T-helper 9 cell (primary cell): ENCODE results near the gene STX16.
A peak's percentile ranks its signal among the peaks of the same experiment; 100 is the strongest.

Experiments
- DNase-seq: peaks from one replicate; pipeline ENCODE4 v3.0.0-alpha.2; 2020

Gene STX16

GRCh38 chr20:58619077-58619863 is 31.8 kb upstream of the STX16 start:
- no peak for DNase-seq

DNA sequence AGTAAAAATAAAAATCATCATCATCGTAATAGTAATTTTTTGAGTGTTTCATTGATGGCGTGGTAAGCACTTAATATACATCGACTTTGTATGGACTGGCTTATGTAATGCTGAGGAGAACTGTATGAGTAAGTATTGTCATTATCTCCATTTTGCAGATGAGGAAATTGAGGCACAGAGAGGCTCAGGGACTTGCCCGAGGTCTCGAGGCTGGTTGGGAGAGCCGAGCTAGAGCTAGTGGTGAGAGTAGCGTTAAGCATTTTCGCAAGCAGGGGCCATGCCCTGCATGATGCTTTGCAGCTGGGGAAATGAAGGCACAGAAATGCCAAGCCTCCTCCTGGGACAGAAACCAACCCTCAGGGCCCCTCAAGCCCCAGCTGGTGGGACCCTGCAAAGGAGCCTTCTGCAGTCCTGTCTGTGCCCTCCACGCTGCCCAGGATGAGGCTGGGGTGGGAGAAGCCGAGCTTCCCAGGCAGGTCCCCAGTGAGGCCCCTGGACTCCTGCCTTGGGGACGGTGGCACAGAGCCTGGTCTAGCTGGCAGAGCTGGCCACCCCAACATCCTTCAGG is 31.1 kb upstream of the STX16 start:
- no peak for DNase-seq

- DNase-seq, result no peak
Observed at GRCh38 chr20:58621906-58622548, 29.1 kb upstream of the STX16 start.

- DNase-seq, result no peak
Observed at GRCh38 chr20:58622671-58623578, 28.2 kb upstream of the STX16 start.

DNA sequence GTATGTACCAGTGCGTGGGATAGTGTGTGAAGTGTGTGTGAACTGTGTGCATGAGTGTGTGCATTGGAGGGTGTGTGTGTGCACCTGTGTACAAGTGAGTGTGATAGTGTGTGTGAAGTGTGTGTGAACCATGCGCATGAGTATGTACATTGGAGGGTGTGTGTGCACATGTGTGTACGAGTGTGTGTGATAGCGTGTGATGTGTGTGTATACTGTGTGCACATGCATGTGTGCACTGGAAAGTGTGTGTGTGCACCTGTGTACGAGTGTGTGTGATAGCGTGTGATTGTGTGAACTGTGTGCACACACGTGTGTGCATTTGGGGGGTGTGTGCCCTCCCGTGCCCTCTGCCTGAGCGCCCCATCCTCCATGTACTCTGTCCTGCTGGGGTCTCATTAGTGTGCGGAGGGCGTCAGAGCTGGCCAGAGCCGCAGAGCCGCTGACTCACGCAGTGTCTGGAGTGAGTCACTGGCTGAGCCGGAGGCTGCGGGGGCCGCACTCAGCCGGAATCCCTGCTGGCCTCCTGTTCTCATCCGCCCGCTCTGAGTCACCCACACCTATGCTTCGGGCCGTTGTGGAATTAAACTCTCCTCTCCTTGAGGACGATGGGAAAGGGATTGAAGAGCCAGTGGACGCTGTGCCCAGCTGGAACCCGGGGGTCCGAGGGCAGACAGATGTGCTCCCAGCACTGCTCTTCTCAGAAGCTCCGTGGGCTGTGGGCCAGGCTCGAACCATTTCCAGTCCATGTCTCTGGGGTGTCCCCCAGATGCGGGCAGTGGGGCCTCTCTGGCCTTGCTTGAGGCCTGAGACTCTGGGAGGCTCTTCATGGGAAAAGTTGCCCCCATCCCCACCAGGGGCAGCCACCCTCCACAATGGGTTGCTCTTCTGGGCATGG is 27.3 kb upstream of the STX16 start:
- DNase-seq, result no peak

DNA sequence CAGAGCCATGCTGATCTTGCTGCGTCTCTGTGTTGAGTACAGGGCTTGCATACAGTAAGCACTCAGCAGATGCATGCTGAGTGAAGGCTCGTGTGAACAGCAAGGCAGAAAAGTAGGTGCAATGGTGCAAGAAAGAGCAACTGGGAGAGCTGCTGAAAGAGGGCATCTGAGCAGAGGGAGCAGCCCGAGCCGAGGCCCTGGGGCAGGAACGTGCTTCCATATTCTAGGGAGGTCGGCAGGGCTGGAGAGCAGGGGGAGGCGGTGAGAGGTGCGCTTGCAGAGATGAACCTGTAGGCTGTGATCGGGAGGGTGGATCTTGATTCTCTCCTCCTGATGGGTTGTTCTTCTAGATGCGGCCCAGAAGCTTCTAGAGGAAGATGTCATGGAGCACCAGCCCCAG is 26.4 kb upstream of the STX16 start:
- no peak for DNase-seq

GRCh38 chr20:58625585-58625984 is 25.5 kb upstream of the STX16 start:
- no peak for DNase-seq

DNA sequence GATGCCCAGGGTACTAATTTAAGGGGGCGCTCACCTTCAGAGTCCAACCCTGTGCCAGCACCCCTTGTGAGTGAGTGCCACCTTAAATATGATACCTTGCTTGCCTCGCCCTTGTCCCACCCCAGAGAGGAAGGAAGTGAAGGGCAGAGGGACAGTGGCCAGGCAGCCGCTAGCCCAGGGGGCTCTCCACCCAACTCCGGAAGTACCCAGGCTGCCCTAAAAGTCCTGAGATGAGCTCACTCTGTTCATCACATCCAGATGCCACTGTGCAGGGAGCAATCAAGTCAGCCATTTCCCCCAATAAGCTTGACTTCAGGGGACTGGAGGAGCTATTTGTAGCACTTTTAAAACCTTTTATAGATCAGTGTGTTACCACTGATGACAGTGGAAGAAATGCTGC is 25.0 kb upstream of the STX16 start:
- no peak for DNase-seq

GRCh38 chr20:58627212-58628072 is 23.6 kb upstream of the STX16 start:
- DNase-seq, result peak; percentile 12

GRCh38 chr20:58628491-58629214 is 22.4 kb upstream of the STX16 start:
- DNase-seq, result no peak

DNA sequence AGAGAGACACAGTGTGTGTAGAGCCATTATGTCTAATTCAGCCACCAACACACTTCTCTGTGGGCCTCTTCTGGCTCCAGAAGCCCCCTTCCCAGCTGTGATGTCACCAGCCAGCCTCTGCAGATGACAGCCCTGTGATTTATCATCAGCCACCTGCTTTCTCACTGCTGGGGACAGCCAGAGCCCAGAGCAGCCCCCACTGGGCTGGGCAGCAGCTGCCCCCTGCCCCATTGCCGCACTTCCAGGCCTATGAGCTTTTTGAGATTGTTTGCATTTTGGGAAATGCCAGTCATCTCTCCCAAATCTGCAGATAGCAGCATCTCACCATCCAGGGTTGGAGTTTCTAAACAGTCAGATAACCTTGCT is 21.9 kb upstream of the STX16 start:
- no peak for DNase-seq

DNA sequence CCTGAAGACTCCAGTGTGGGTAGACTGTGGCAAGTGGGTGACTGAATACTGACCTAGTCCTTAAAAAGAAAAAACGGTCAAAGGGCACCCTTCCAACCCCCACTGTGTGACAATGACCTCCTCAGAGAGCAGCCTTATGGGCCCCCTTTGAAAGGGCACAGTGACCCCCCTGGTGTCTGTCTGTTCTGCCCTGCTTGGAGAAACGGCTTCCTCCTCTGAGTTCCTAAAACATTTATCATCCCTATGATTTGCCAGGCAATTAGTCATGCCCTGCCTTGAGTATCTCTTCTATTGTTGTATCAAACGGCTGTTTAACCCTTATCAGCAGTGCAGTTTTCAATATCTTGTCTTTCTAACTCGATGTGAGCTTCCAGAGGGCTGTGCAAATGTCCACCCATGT is 21.0 kb upstream of the STX16 start:
- no peak for DNase-seq

- DNase-seq, result no peak
Observed at GRCh38 chr20:58633161-58634053, 17.7 kb upstream of the STX16 start.

DNA sequence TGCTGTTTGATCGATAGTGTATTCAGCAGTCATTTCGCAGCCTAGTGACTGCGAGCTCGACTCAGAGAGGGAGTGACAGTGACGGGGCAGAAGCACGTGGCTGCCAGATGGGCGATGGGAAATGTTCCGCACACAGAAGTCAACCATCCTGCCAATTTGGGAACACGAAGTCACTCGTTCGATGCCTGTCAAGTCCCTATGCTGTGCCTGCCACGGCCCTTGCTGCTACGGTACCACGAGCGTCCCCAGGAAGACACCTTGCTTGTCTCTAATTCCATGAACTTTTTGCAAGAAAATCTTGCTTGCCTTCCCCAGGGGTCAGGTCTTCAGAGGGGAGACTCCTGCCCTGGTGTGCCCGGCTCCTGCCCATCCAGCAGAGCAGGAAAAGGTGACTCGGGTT is 17.0 kb upstream of the STX16 start:
- no peak for DNase-seq

GRCh38 chr20:58634521-58635278 is 16.4 kb upstream of the STX16 start:
- DNase-seq, result no peak

GRCh38 chr20:58635279-58635665 is 15.8 kb upstream of the STX16 start:
- no peak for DNase-seq

DNA sequence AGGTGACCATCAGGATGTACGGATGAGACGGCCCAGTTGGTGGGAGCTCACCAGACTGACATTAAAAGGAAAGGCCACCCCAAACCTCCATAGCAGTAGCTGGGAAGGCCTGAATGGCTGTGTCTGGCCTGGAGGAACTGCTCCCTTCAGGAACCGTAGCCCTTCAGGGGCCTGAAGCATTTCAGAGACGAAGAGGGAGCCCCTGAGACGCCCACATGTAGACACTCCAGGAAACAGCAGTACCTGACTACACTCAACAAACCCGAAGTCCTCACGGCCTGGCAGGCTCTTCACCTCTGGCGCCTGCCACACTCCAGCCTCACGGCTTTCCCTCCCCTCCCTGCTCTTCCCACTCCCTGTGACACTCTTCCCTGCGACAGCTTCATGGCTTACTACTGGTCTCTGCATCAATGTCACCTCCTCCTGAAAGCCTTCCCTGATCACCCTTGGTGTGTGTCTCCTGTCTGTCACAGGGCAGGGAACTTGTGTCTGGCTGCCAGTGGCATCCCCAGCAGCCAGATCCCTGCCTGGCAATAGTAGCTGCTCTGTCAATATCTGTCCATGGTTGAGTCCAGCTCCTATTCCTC is 14.6 kb upstream of the STX16 start:
- DNase-seq, result no peak

GRCh38 chr20:58636983-58637421 is 14.1 kb upstream of the STX16 start:
- no peak for DNase-seq
